Measurements from ENCODE around the gene MYBPC2.
A peak's percentile ranks its signal among the peaks of the same experiment; 100 is the strongest.

The MYBPC2 gene

GRCh38 chr19:50459067-50459456 lies 26.4 kb downstream of the MYBPC2 start:
- in situ Hi-C loops (cut with HindIII; ENCODE audit: low sequenced_read_pairs): no loop called here

GRCh38 chr19:50459638-50460037 lies 26.9 kb downstream of the MYBPC2 start:
- no peak for TF ChIP-seq CTCF (IDR thresholded peaks at IDR 0.05; ENCODE audit: low read depth, low read length)
- H3K4me3 ChIP-seq (ENCODE audit: low read depth, low read length): no peak overlapping the region
- no peak for DNase-seq (ENCODE audit: low read depth, low spot score)
- in situ Hi-C loops (cut with HindIII; ENCODE audit: low sequenced_read_pairs): no loop called here

More at GRCh38 chr19:50459067-50459456, 26.4 kb downstream of the MYBPC2 start:
- TF ChIP-seq CTCF (IDR thresholded peaks at IDR 0.05; ENCODE audit: low read depth, low read length): no peak
- no peak for DNase-seq (ENCODE audit: low read depth, low spot score)
- no peak overlapping the region for H3K4me3 ChIP-seq (ENCODE audit: low read depth, low read length)

- no peak for TF ChIP-seq CTCF (IDR thresholded peaks at IDR 0.05; ENCODE audit: low read depth, low read length)
- DNase-seq (ENCODE audit: low read depth, low spot score): peak; percentile 43
- H3K4me3 ChIP-seq (ENCODE audit: low read depth, low read length): no peak overlapping the region
- in situ Hi-C loops (cut with HindIII; ENCODE audit: low sequenced_read_pairs): no loop called here
These were observed 27.6 kb downstream of the MYBPC2 start for GRCh38 chr19:50460161-50460765.

- DNase-seq (ENCODE audit: low read depth, low spot score): peak; percentile 62
- H3K4me3 ChIP-seq (ENCODE audit: low read depth, low read length): no peak overlapping the region
These were observed 28.6 kb downstream of the MYBPC2 start for GRCh38 chr19:50461066-50461875.

GRCh38 chr19:50462970-50463369 lies 30.3 kb downstream of the MYBPC2 start:
- in situ Hi-C loops (cut with HindIII; ENCODE audit: low sequenced_read_pairs): no loop called here
- TF ChIP-seq CTCF (IDR thresholded peaks at IDR 0.05; ENCODE audit: low read depth, low read length): no peak
- DNase-seq (ENCODE audit: low read depth, low spot score): no peak
- no peak overlapping the region for H3K4me3 ChIP-seq (ENCODE audit: low read depth, low read length)

More at GRCh38 chr19:50461066-50461875, 28.6 kb downstream of the MYBPC2 start:
- in situ Hi-C loops (cut with HindIII; ENCODE audit: low sequenced_read_pairs): no loop called here
- TF ChIP-seq CTCF (IDR thresholded peaks at IDR 0.05; ENCODE audit: low read depth, low read length): peak; percentile 89

GRCh38 chr19:50464348-50464747 lies 31.7 kb downstream of the MYBPC2 start:
- no peak for TF ChIP-seq CTCF (IDR thresholded peaks at IDR 0.05; ENCODE audit: low read depth, low read length)
- in situ Hi-C loops (cut with HindIII; ENCODE audit: low sequenced_read_pairs): no loop called here
- no peak for DNase-seq (ENCODE audit: low read depth, low spot score)
- no peak overlapping the region for H3K4me3 ChIP-seq (ENCODE audit: low read depth, low read length)
